Hematopoietic multipotent progenitor cell treated with erythropoietin and hydrocortisone succinate and interleukin-3 and kit ligand, for 15 days (in vitro differentiated cells): Measurements from ENCODE around the gene AFAP1L1.
"Not testable (repeated sequence)": the region's sequence is repeated elsewhere in the genome, so short reads cannot be mapped to it uniquely, and the experiment has no call there.

Source experiments
- DNase-seq: peaks from one replicate; pipeline ENCODE4 v3.0.0-alpha.2; 2015; ENCODE audit warnings: low spot score

The AFAP1L1 gene

GRCh38 chr5:149374303-149374702, 102.6 kb downstream of the AFAP1L1 start:
- DNase-seq, result no peak

GRCh38 chr5:149374801-149375200, 103.1 kb downstream of the AFAP1L1 start:
- no peak for DNase-seq

GRCh38 chr5:149375434-149375833, 103.8 kb downstream of the AFAP1L1 start:
- DNase-seq, result no peak

- DNase-seq, result no peak
Observed at GRCh38 chr5:149376104-149376503, 104.4 kb downstream of the AFAP1L1 start.

- DNase-seq, result no peak
Observed at GRCh38 chr5:149376711-149377447, 105.2 kb downstream of the AFAP1L1 start.

- DNase-seq, result no peak
Observed at GRCh38 chr5:149378241-149378820, 106.7 kb downstream of the AFAP1L1 start.

GRCh38 chr5:149379177-149379761, 107.6 kb downstream of the AFAP1L1 start, which contains the start of gene IL17B:
Gene IL17B, minus strand, starts transcription at chr5:149379292. Its CDS starts 67 bp downstream, at chr5:149379225.
- no peak for DNase-seq

- no peak for DNase-seq
Observed at GRCh38 chr5:149379818-149380374, 108.2 kb downstream of the AFAP1L1 start.

GRCh38 chr5:149380466-149381121, 108.9 kb downstream of the AFAP1L1 start:
- DNase-seq, result no peak

GRCh38 chr5:149381261-149381985, 109.8 kb downstream of the AFAP1L1 start:
- no peak for DNase-seq

GRCh38 chr5:149381986-149382338, 110.3 kb downstream of the AFAP1L1 start:
- DNase-seq, result peak; percentile 65

GRCh38 chr5:149382517-149383220, 111.0 kb downstream of the AFAP1L1 start:
- no peak for DNase-seq

- DNase-seq, result no peak
Observed at GRCh38 chr5:149383399-149383798, 111.7 kb downstream of the AFAP1L1 start.

GRCh38 chr5:149386166-149386565, 114.5 kb downstream of the AFAP1L1 start:
- no peak for DNase-seq

- no peak for DNase-seq
Observed at GRCh38 chr5:149387081-149387631, 115.5 kb downstream of the AFAP1L1 start.

GRCh38 chr5:149387982-149388381, 116.3 kb downstream of the AFAP1L1 start:
- DNase-seq, result no peak

- no peak for DNase-seq
Observed at GRCh38 chr5:149388498-149389190, 117.0 kb downstream of the AFAP1L1 start.

GRCh38 chr5:149389552-149390495, 118.2 kb downstream of the AFAP1L1 start:
- no peak for DNase-seq

- DNase-seq, result not testable (repeated sequence)
Observed at GRCh38 chr5:149391076-149391475, 119.4 kb downstream of the AFAP1L1 start.
